PFSK-1 (cell line): ENCODE measurements around the gene ANO1.

Source experiments
- TAF1 ChIP-seq: IDR thresholded peaks from 2 replicates; pipeline ENCODE4 v1.6.1; 2012; ENCODE audit warnings: low read length, control low read depth, borderline replicate concordance; ENCODE audit not compliant: insufficient read depth
- TF ChIP-seq, protein P1 (sequence below), 2 experiments: IDR thresholded peaks; 2 replicates each; pipeline versions ENCODE4 v1.6.1 to v1.8.0; 2011 to 2012; ENCODE audit warnings: low read depth in 2 of 2, low read length in 2 of 2, control low read depth in 1 of 2, inconsistent platforms in 1 of 2, mild to moderate bottlenecking in 1 of 2, moderate library complexity in 1 of 2; ENCODE audit not compliant: insufficient read depth in 1 of 2

DNA sequence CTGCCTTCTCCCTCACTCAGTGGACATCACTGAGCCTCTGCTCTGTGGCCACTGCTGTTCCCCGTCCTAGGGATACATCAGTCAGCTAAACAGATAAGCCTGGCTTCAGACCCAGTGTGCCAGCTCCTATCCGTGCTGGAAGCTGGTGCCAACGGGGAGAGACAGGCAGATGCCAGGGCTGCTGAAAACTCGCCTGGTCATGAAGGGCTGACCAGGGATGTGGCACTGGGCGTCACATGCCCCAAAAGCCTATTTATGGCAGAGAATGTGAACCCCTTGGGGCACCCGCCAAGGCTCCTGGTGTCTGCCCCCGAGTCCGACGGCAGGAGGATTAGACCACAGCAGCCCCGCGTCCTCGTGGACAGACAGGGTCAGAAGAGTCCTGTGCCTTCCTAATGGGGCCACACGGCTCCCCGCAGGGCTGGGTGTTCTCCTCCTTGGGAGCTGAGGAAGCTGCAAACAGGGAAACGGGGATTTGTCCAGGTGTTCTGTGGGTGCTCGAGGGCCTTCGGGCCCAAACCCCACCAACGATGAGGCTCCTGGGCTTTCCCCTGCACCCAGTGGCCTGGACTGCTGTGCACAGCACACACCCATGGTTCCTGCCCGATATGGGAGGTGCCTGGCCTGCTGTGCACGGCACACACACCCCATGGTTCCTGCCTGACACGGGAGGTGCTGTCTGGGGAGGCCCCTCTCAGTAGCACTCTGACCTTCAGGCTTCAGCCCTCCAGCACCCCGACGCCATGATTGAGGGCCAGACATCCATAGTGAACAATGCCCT is 19.9 kb downstream of the ANO1 start:
- TF ChIP-seq, protein P1, sequence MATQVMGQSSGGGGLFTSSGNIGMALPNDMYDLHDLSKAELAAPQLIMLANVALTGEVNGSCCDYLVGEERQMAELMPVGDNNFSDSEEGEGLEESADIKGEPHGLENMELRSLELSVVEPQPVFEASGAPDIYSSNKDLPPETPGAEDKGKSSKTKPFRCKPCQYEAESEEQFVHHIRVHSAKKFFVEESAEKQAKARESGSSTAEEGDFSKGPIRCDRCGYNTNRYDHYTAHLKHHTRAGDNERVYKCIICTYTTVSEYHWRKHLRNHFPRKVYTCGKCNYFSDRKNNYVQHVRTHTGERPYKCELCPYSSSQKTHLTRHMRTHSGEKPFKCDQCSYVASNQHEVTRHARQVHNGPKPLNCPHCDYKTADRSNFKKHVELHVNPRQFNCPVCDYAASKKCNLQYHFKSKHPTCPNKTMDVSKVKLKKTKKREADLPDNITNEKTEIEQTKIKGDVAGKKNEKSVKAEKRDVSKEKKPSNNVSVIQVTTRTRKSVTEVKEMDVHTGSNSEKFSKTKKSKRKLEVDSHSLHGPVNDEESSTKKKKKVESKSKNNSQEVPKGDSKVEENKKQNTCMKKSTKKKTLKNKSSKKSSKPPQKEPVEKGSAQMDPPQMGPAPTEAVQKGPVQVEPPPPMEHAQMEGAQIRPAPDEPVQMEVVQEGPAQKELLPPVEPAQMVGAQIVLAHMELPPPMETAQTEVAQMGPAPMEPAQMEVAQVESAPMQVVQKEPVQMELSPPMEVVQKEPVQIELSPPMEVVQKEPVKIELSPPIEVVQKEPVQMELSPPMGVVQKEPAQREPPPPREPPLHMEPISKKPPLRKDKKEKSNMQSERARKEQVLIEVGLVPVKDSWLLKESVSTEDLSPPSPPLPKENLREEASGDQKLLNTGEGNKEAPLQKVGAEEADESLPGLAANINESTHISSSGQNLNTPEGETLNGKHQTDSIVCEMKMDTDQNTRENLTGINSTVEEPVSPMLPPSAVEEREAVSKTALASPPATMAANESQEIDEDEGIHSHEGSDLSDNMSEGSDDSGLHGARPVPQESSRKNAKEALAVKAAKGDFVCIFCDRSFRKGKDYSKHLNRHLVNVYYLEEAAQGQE (IDR thresholded peaks at IDR 0.05; ENCODE audit: insufficient read depth in 1 of 2, low read depth in 2 of 2, low read length in 2 of 2): no peak
- no peak for TF ChIP-seq TAF1
